C4-2B (cell line): ENCODE measurements around the gene SORCS1.

Experiments
- CTCF ChIP-seq: fragments of 450-650 bp; conservative IDR thresholded peaks from 2 replicates; pipeline ENCODE4 v1.5.1; 2017; ENCODE audit warnings: mild to moderate bottlenecking
- ZFX ChIP-seq: fragments of 450-650 bp; IDR thresholded peaks from 2 replicates; pipeline ENCODE4 v1.6.1; 2017

GRCh38 chr10:106713846-106714245 is 450.7 kb downstream of the SORCS1 start:
- TF ChIP-seq CTCF (no peak), ZFX (no peak)
